GM06990 (cell line): ENCODE results near the gene WNT7B.

Source experiments
- DNase-seq: peaks from one replicate; pipeline ENCODE4 v3.0.0-alpha.2; 2011; ENCODE audit not compliant: insufficient read length; ENCODE audit errors: extremely low read depth
- H3K27me3 ChIP-seq: replicated peaks from 2 replicates; pipeline ENCODE4 v1.6.0; 2011; ENCODE audit warnings: low read length; ENCODE audit not compliant: control insufficient read depth, insufficient read depth
- H3K36me3 ChIP-seq: 2 replicates; pipeline ENCODE4 v1.5.1; 2011; ENCODE audit warnings: low read length; ENCODE audit not compliant: control insufficient read depth, insufficient read depth
- H3K4me3 ChIP-seq: replicated peaks from 2 replicates; pipeline ENCODE4 v1.5.1; 2011; ENCODE audit warnings: low read depth, mild to moderate bottlenecking, control low read depth, low read length
- TF ChIP-seq, protein P1 (sequence below): IDR thresholded peaks from 2 replicates; pipeline ENCODE4 v1.5.1; 2011; ENCODE audit warnings: low read length, control low read depth, mild to moderate bottlenecking, inconsistent platforms; ENCODE audit not compliant: insufficient read depth, poor library complexity, severe bottlenecking

Gene WNT7B

DNA sequence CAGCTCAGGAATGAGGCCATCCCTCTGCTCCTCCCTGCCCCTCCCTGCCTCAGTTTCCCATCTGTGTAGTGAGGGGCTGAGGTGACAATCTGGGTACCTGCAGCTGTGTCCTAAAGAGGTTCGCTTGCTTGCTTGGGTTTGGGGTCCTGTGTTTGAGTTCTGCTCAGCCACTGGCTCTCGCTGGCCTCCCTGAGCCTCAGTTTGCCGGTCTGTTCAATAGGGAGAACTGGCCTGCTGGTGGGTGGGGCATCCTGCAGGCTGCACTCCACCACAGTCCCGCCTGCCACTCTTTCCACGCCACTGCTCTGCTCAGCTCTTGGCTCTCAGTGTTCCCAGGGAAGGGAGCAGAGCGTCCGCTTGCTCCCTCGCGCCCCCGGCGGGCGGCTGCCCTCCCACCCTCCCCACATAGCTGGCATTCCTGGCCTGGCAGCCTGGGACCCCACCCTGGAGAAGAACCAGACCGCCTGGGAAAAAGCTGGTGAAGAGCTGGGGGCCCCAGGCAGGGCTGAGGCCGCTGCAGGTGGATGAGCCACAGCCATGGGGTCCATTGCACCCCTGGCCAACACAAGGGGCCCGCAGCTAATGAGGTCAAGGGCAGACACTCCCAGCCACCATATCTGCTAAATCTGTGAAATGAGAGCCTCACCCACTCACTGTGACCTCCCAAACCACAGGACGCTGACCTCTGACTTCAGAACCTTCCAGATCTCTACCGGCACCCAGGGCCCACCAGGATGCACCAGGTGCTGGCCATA is 15.1 kb downstream of the WNT7B start:
- no peak overlapping the region for H3K4me3 ChIP-seq
- no peak for DNase-seq
- TF ChIP-seq, protein P1, sequence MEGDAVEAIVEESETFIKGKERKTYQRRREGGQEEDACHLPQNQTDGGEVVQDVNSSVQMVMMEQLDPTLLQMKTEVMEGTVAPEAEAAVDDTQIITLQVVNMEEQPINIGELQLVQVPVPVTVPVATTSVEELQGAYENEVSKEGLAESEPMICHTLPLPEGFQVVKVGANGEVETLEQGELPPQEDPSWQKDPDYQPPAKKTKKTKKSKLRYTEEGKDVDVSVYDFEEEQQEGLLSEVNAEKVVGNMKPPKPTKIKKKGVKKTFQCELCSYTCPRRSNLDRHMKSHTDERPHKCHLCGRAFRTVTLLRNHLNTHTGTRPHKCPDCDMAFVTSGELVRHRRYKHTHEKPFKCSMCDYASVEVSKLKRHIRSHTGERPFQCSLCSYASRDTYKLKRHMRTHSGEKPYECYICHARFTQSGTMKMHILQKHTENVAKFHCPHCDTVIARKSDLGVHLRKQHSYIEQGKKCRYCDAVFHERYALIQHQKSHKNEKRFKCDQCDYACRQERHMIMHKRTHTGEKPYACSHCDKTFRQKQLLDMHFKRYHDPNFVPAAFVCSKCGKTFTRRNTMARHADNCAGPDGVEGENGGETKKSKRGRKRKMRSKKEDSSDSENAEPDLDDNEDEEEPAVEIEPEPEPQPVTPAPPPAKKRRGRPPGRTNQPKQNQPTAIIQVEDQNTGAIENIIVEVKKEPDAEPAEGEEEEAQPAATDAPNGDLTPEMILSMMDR = no peak
- H3K27me3 ChIP-seq = no peaks in the 10 kb centered on the region; the same call in 1 of the 2 replicates
- H3K36me3 ChIP-seq = no peaks in the 10 kb centered on the region

DNA sequence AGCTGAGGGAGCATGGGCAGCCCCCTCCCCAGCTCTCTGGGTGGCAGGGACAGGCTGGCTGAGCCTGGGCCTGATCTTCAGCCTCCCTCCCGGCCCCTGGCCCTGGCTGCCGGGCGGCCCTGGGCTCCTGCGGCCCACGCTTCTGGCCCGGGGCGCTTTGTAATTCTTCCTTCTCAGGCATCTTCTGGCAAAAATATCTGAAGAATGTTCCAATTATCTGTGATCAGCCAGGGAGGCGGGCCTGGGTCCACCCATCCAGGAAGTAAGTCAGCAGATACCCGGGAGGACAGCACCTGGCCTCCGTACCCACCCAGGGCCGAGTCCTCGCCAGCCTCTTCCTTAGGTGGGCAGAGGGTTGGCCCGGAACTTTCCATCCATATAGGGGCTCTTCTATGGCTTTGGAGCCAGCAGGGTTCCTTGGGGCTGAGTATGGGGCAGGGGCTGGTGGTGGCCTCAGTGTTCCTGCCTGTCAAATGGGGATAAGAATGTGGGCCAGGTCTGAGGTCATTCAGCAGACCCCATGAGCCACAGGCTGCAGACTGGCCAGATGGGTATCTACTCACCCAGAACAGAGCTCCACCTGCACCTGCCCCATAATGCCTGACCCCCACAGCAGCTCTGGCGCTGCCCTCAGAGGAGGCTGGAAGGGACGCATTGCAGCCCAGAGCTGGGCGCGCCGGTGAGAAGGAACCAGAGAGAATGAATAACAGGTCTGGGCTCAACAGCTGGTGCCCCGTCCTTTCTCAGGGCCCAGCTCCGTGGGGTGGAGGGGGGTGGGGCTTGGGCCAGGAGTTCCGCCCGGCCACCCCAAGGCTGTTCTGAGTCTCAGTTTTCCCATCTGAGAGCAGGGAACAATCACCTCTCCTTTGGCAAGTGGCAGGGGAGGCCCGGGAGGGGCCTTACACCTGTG is 16.2 kb downstream of the WNT7B start:
- Histone ChIP-seq H3K4me3 (no peak overlapping the region), H3K36me3 (no peaks in the 10 kb centered on the region), H3K27me3 (no peaks in the 10 kb centered on the region)
- no peak for DNase-seq
- TF ChIP-seq, protein P1 = no peak

DNA sequence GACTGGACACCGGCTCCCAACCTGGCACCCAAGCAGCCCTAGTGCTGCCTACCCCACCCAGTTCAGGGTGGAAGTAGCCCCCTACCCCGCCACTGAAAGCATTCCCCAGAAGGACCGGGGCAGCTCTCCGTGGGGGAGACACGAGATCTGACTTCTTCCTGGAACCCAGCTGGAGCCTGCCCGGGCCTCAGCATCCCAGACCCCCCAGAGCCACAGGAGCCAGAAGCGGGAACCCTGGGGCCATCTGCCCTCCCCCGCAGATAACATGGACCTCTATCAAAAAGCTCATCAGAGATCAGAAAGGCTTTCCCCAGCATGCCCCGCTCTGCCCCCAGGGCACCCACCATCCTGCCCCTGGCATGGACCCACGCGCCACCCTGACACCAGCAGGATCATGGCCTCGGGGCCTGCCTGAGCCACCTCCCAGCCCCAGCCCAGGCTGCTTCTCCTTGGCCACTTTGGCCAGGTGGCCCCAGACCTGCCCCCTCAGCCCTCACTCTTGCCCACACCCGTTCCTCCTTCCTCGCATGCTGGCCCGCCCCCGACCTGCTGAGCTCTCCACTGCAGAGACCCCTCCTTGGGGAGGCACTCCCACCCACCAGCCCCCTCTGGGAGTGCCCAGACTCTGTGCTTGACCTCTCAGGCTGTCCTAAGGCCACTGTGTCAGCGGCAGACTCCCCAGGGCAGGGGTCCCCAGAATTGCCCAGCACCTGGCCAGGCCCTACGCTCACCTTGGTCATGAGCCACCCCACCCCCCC is 17.1 kb downstream of the WNT7B start:
- no peak for DNase-seq
- TF ChIP-seq, protein P1 = no peak
- H3K4me3 ChIP-seq = no peak overlapping the region
- no peaks in the 10 kb centered on the region for H3K36me3 ChIP-seq
- H3K27me3 ChIP-seq = no peaks in the 10 kb centered on the region

DNA sequence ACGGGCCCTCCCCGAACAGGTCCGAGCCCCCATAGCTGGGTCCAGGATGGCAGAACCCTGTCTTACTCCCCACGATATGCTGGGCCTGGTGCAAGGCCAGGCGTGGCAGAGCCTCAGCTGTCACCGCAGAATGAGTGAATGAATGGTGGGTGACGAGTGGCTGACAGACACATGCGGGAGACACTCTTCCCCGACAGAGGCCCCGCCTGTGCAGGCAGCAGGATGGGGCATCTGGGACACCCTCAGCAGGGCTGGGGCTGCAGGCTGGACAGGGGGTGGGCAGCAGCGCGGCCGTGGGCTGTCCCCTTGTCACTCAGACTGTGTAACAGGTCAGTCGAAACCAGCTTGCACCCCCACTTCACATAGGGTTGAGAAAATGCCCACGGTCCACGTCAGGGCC is 18.0 kb downstream of the WNT7B start:
- no peak for DNase-seq
- Histone ChIP-seq H3K27me3 (no peaks in the 10 kb centered on the region; the same call in 1 of the 2 replicates), H3K36me3 (no peaks in the 10 kb centered on the region), H3K4me3 (no peak overlapping the region)
- TF ChIP-seq, protein P1 = no peak

DNA sequence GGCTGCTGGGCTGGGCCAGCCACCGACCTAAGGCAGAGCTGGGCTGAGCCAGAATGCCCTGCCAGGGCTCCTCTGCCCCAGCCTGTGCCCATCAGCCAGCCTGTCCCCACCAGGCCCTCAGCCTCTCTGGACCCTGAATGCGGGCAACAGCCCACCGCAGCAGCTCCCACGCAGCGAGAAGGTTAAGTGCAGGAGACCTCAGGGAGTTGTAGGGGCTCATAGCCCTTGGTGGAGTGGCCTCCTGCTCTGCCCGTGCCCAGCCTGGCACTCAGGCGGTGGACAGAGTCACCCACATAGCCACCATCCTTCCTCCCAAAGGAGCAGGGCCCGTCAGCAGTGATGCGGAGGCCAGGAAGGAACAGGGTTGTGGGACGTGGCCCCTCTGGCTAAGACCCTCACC is 19.1 kb downstream of the WNT7B start:
- TF ChIP-seq, protein P1 = no peak
- Histone ChIP-seq H3K36me3 (no peaks in the 10 kb centered on the region), H3K27me3 (no peaks in the 10 kb centered on the region; the same call in 1 of the 2 replicates), H3K4me3 (no peak overlapping the region)
- DNase-seq = no peak
